Stimulated activated CD8-positive, alpha-beta memory T cell treated with anti-CD3 and anti-CD28 coated beads, Interleukin-7, amount 100 ng/mL, for 48 hours (primary cell): ENCODE measurements around the gene FBN1.
A peak's percentile ranks its signal among the peaks of the same experiment; 100 is the strongest.

Experiments
- DNase-seq, 2 donors: peaks; one replicate each; pipeline ENCODE4 v3.0.0-alpha.2; 2020; ENCODE audit warnings: low read depth in 1 of 2; ENCODE audit errors: extremely low read depth in 1 of 2

FBN1 gene

GRCh38 chr15:48645558-48646330 lies at the start of gene FBN1:
Gene FBN1, minus strand, starts transcription at chr15:48645709. Its CDS starts 940 bp downstream, at chr15:48644769.
- DNase-seq: peak in 1 of 2 donors; percentile 2

GRCh38 chr15:48693484-48693883 lies 48.0 kb upstream of the FBN1 start:
- DNase-seq: no peak

- DNase-seq: no peak
Observed at GRCh38 chr15:48688493-48688892, 43.0 kb upstream of the FBN1 start.

GRCh38 chr15:48683991-48684765 lies 38.7 kb upstream of the FBN1 start:
- DNase-seq: no peak

- no peak for DNase-seq
Observed at GRCh38 chr15:48682942-48683651, 37.6 kb upstream of the FBN1 start.

- DNase-seq: no peak
Observed at GRCh38 chr15:48681353-48681752, 35.8 kb upstream of the FBN1 start.

- no peak for DNase-seq
Observed at GRCh38 chr15:48680841-48681240, 35.3 kb upstream of the FBN1 start.

GRCh38 chr15:48679952-48680351 lies 34.4 kb upstream of the FBN1 start:
- no peak for DNase-seq

GRCh38 chr15:48678851-48679250 lies 33.3 kb upstream of the FBN1 start:
- DNase-seq: no peak

- DNase-seq: no peak
Observed at GRCh38 chr15:48677821-48678220, 32.3 kb upstream of the FBN1 start.

- DNase-seq: no peak
Observed at GRCh38 chr15:48675436-48675835, 29.9 kb upstream of the FBN1 start.

GRCh38 chr15:48674876-48675275 lies 29.4 kb upstream of the FBN1 start:
- DNase-seq: no peak

GRCh38 chr15:48672206-48672605 lies 26.7 kb upstream of the FBN1 start:
- DNase-seq: no peak

GRCh38 chr15:48671103-48672022 lies 25.9 kb upstream of the FBN1 start:
- no peak for DNase-seq

GRCh38 chr15:48667701-48668100 lies 22.2 kb upstream of the FBN1 start:
- no peak for DNase-seq

- DNase-seq: no peak
Observed at GRCh38 chr15:48664436-48664835, 18.9 kb upstream of the FBN1 start.

- DNase-seq: no peak
Observed at GRCh38 chr15:48657950-48658591, 12.6 kb upstream of the FBN1 start.

- DNase-seq: no peak
Observed at GRCh38 chr15:48654801-48655200, 9.3 kb upstream of the FBN1 start.

- no peak for DNase-seq
Observed at GRCh38 chr15:48653913-48654670, 8.6 kb upstream of the FBN1 start.
